Activated naive CD4-positive, alpha-beta T cell (primary cell): Measurements from ENCODE around the gene TJP3.
"Not testable (repeated sequence)": the region's sequence is repeated elsewhere in the genome, so short reads cannot be mapped to it uniquely, and the experiment has no call there.

ENCODE experiments used
- DNase-seq, 4 experiments: peaks; one replicate each; lab custom pipeline; 2025; lab: John Stamatoyannopoulos, UW

TJP3 gene

GRCh38 chr19:3745363-3746045 is 37.3 kb downstream of the TJP3 start:
- no peak for DNase-seq

- no peak for DNase-seq
Measured at GRCh38 chr19:3746371-3747056, 38.3 kb downstream of the TJP3 start.

- DNase-seq: no peak
Measured at GRCh38 chr19:3748965-3749364, 40.8 kb downstream of the TJP3 start.

GRCh38 chr19:3750211-3750610 is 42.0 kb downstream of the TJP3 start:
- DNase-seq: no peak

GRCh38 chr19:3751236-3751635 is 43.1 kb downstream of the TJP3 start:
- DNase-seq: no peak

GRCh38 chr19:3752492-3752891 is 44.3 kb downstream of the TJP3 start:
- DNase-seq: no peak

GRCh38 chr19:3753631-3754410 is 45.6 kb downstream of the TJP3 start:
- no peak for DNase-seq

- DNase-seq: not testable (repeated sequence)
Measured at GRCh38 chr19:3757705-3758104, 49.5 kb downstream of the TJP3 start.

GRCh38 chr19:3758297-3758696 is 50.1 kb downstream of the TJP3 start:
- DNase-seq: not testable (repeated sequence)

- no peak for DNase-seq
Measured at GRCh38 chr19:3759482-3760254, 51.5 kb downstream of the TJP3 start.

GRCh38 chr19:3760871-3761361 is 52.7 kb downstream of the TJP3 start:
- DNase-seq: no peak

GRCh38 chr19:3761382-3762129 is 53.4 kb downstream of the TJP3 start, which contains the start of gene APBA3:
Gene APBA3 (minus strand): TSS chr19:3761692. CDS start chr19:3760264, 1,428 bp downstream.
- peak; percentile 92 to 97 (median 96) for DNase-seq

GRCh38 chr19:3762130-3762473 is 53.9 kb downstream of the TJP3 start:
- no peak for DNase-seq

GRCh38 chr19:3762501-3763459 is 54.6 kb downstream of the TJP3 start, which contains the start of gene MRPL54:
Gene MRPL54 (plus strand): TSS chr19:3762682. CDS start chr19:3762701, 19 bp downstream.
- DNase-seq: peak; percentile 98 to 99 (median 99)

- DNase-seq: no peak
Measured at GRCh38 chr19:3765121-3765520, 56.9 kb downstream of the TJP3 start.

- not testable (repeated sequence) for DNase-seq
Measured at GRCh38 chr19:3765757-3766156, 57.6 kb downstream of the TJP3 start.

GRCh38 chr19:3766520-3766919 is 58.3 kb downstream of the TJP3 start:
- no peak for DNase-seq

- no peak for DNase-seq
Measured at GRCh38 chr19:3767050-3767449, 58.9 kb downstream of the TJP3 start.

GRCh38 chr19:3768015-3768747 is 60.0 kb downstream of the TJP3 start:
- no peak for DNase-seq
